Activated CD8-positive, alpha-beta memory T cell treated with anti-CD3 and anti-CD28 coated beads for 36 hours (primary cell): ENCODE data around the gene SRP54. TPM values are rescaled to one million over a fixed set of nuclear protein-coding genes. Genes with fewer than 3 reads are reported as not detected.

Experiments
- total RNA-seq, 2 experiments: library from RNA; stranded (reverse); gene quantifications; one replicate each; pipeline ENCODE4 v1.2.3, GENCODE V29; 2021

Gene SRP54
- total RNA-seq, 2 experiments from 2014 or later = 72.4 to 74.1 TPM

Other genes with a start within 250 kb of the SRP54 start
- 10 to 100 TPM; 61.6 to 61.8 TPM for gene BAZ1A, start 107.6 kb upstream of the SRP54 start, total RNA-seq
- gene FAM177A1, start 63.3 kb downstream of the SRP54 start, total RNA-seq = 10 to 100 TPM; 37.1 to 40.1 TPM
- 10 to 100 TPM; 39.4 to 39.7 TPM for gene PPP2R3C, start 139.0 kb downstream of the SRP54 start, total RNA-seq
- gene PRORP, start 139.6 kb downstream of the SRP54 start, total RNA-seq = 10 to 100 TPM; 38.7 to 39.1 TPM